HG03025 (cell line): ENCODE measurements around the gene E2F7.

Source experiments
- ATAC-seq: cut with Tn5 transposase; IDR thresholded peaks from one replicate; pipeline ENCODE4 v1.9.1; 2021; ENCODE audit warnings: mild to moderate bottlenecking, moderate library complexity; ENCODE audit not compliant: unreplicated experiment, low FRiP score

Gene E2F7

DNA sequence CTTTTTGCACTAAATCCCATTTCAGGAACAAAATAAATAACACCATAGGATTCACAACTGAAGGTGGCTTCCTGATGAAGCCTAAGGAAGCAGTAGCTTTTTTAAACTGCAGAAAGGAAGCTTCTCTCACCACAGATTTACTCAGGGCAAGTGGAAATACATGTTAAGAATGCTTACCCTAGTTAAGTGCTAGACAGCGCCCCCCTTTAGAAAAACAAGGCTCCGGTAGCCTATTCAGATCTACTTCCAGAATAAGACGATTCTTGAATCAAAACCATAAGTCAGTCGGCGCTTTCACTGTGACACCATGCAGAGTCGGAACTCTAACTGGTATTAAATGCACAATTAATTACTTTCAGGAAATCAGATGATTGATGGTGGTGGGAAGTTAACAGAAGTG is 41.9 kb downstream of the E2F7 start:
- ATAC-seq: no peak

GRCh38 chr12:77019920-77020319 is 45.4 kb downstream of the E2F7 start:
- no peak for ATAC-seq

DNA sequence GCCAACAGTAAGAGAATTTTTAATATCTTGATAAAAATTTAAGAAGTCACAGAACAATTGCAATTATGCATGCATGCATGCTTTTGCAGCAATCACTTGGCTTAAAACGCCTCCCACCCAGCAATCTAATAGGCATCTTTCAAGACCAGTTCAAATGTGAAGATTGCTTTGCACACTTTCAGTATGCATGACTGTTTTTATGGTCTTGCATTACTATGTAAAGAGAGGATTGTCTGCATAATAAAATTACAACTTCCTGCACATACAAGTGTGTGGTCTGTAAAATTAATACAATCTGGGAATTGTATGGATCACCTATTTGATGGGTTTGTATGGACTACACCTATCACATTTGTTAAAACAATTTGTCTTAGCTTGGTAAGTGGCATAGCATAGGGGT is 48.8 kb downstream of the E2F7 start:
- no peak for ATAC-seq

DNA sequence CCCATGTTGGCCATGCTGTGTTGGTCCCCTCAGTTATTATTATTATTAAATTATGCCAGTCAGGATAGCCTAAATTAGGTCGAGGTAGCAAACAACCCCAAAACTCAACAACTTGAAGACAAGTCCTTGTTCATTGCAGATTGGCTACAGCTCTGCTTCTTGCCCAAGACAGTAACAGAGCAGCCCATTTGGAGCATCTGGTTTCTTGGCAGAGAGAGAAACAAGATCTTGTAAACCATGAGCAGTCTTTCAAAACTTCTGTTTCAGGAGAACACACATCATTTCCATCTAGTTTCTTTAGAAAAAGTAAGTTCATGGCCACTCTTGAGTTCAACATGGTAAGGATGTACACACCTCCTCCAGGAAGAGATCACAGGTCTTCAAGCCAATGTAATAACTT is 52.3 kb downstream of the E2F7 start:
- ATAC-seq: no peak

DNA sequence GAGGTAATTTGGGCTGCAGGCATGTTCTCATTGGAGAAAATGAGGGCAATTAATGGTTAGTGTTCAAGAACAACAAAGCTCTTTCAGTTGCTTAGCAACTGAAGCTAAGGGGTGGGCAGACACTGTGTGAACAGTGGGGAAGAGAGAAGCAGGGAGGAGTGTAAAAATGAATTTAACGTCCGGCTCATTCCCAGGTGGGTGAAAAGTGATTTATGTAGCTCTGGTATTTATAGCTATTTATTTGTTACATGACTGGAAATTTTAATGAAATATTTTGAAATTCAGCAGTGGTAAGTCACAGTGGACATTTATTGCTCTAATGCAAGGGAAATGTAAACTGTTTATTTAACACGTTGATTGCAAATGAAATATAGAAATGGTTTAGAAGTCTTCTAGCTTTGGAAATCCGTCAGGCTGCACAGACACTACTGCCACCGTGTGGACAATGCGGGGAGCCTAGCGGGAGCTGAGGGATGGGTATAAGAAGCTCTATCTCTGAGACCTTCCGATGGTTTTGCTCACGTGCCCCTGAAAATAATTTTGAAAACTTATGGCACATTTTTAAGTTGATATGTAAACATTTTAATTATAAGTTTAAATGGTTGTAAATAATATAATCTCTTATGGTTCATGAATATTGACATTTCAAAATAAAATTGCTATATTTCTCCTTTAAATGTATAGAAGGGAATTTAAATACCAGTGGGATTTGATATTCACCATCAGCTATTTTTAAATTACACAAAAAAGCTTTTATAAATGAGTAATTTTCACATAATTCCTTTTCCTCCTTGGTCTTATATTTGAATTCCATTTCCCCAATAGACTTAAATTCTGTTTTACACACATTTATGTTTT is 54.4 kb downstream of the E2F7 start:
- peak; percentile 86 for ATAC-seq

GRCh38 chr12:77007476-77007875 is 57.9 kb downstream of the E2F7 start:
- ATAC-seq: no peak

DNA sequence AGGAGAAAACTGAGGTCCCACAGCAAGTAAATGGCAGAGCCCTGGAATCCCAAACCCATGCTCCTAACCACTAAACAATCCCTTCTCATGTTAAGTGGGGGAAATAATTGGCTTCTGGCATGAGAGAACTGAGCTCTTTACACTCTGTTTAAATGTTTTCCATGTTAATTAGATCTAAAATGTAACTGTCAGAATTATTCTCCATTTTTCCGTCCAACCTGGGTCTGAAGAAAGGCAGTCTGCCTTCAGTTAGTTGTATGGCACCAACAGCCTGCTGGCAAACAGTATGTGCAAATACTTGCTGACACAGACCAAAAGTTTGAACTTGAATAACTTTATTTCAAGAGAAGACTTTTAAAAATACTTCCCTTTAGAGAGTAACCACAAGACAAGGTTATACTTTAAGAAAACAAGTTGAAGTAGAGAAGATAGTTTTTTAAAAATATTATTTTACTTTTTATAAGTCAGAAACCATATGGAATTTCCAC is 59.7 kb downstream of the E2F7 start:
- no peak for ATAC-seq

DNA sequence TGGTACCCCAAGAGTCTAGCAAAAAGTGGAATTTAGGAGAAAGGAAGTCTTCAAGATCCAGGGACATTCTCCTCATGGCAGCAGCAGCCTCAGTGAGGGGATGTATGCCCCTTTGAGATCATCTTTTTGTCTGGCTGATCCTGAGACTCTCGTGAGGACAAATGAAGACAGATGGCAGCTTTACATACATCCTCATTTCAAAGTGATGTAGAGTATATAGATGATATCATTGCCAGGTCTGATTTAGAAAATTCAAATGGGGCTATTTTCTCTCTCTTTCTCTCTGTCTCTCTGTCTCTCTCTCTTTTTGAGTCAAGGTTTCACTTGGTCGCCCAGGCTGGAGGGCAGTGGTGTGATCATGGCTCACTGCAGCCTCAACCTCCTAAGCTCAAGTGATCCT is 61.5 kb downstream of the E2F7 start:
- no peak for ATAC-seq

GRCh38 chr12:77003246-77003645 is 62.1 kb downstream of the E2F7 start:
- ATAC-seq: no peak

DNA sequence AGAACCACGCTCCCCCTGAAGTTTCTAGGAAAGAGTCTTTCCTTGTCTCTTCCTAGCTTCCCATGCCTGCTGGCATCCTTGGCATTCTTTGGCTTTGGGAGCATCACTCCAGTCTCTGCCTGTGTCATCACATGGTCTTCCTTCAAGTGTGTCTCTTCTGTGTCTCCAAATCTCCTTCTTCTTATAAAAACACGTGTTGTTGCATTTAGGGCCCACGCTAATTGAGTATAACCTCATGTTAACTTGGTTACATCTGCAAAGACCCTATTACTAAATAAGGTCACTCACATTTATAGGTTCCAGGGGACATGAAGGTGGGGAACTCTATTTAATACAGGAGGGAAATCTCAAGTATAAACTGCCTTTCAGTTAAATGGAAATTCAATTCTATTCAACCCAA is 63.0 kb downstream of the E2F7 start:
- ATAC-seq: no peak

DNA sequence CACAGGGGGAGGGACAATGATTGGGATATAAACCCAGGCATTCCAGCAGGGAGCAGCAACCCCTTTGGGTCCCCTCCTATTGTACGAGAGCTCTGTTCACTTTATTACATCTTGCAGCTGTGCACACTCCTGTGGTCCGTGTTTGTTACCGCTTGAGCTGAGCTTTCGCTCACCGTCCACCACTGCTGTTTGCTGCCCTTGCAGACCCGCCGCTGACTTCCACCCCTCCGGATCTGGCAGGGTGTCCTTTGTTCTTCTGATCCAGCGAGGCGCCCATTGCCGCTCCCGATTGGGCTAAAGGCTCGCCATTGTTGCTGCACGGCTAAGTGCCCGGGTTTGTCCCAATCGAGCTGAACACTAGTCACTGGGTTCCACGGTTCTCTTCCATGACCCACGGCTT is 64.1 kb downstream of the E2F7 start:
- ATAC-seq: no peak

- no peak for ATAC-seq
These were observed 66.3 kb downstream of the E2F7 start for GRCh38 chr12:76998908-76999556.

DNA sequence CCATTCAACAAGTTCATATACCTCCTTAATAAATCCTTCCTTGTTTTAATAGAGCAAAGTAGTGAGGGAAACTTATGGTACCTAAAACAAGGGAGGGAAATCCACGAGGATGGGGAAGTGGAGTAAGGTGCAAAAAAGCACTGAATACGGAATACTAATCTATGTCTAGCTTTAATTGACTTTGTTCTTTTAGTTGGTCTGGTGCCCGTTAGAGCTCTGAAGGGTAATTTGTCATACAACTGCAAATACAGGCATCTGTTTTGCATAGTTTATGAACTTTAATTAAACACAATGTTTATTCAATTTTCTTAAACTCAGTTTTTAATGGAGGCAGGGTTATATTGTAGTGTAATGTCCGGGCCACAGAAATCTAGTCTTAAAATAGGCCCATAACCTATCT is 67.0 kb downstream of the E2F7 start:
- no peak for ATAC-seq

GRCh38 chr12:76997011-76997780 is 68.2 kb downstream of the E2F7 start:
- no peak for ATAC-seq

GRCh38 chr12:76990716-76991115 is 74.7 kb downstream of the E2F7 start:
- ATAC-seq: no peak

- no peak for ATAC-seq
These were observed 80.8 kb downstream of the E2F7 start for GRCh38 chr12:76984566-76984965.

DNA sequence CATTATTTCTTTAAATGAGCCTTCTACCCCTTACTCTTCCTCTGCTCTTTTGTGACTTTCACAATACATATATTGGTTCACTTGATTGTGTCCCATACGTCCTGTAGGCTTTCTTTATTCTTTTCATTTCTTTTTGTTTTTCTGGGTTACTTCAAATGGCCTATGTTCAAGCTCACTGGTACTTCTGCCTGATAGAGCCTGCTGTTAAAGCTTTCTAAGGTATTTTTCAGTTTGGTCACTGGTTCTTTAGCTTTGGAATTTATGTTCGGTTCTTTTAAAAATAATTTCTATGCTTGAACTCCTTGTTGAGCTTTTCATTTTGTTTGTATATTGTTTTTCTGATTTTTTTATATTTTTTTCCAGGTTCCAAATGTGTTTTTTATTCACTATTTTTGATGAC is 81.9 kb downstream of the E2F7 start:
- no peak for ATAC-seq

DNA sequence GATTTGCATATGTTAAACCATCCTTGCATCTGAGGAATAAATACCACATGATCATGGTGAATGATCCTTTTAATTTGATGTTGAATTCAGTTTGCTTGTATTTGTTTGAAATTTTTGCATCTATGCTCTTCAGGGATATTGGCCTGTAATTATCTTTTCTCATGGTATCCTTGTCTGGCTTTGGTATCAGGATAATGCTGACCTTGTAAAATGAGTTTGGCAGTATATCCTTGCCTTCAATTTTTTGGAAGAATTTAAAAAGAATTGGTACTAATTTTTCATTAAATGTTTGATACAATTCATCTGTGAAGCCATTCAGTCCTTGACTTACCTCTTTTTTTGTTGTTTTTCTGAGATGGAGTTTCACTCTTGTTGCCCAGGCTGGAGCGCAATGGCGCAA is 85.2 kb downstream of the E2F7 start:
- ATAC-seq: no peak

DNA sequence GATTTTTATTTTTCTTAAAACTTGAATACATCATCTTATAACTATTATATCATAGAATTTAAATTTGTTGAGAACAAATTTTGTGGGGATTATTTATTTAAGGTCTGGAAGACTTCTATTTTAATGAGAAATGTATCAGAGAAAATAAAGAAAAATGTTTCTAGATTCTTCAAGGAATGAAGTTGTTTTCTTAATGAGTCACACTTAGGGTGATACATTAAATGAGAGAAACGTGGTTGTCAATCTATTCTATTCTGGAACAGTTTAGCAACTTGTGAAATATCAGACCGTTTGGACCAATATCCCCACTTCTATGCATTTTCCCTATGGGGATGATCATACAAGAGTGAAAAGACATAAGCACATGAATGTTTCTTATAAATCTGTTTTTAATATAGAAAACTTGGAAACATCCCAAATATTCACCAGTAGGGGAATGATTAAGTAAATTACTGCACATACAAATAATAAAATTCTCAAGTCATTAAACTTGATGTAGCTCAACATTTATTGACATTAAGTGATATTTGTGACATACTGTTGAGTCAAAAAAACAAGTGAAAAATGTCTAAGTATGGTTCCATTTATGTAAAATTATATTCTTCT is 88.5 kb downstream of the E2F7 start:
- ATAC-seq: no peak
